GM12865 (cell line): ENCODE data around the gene ZNF217.
"Not testable (repeated sequence)": the region's sequence is repeated elsewhere in the genome, so short reads cannot be mapped to it uniquely, and the experiment has no call there.

ENCODE experiments used
- DNase-seq: peaks from one replicate; pipeline ENCODE4 v3.0.0; 2010; ENCODE audit warnings: low read depth
- H3K4me3 ChIP-seq: 2 replicates; pipeline ENCODE4 v1.5.1; 2011; ENCODE audit warnings: mild to moderate bottlenecking, low read depth, low read length, control low read depth
- CTCF ChIP-seq: IDR thresholded peaks from 2 replicates; pipeline ENCODE4 v1.5.1; 2011; ENCODE audit warnings: low read length, control low read depth, low read depth, inconsistent platforms; ENCODE audit not compliant: insufficient read depth; ENCODE audit errors: missing control alignments

ZNF217 gene

DNA sequence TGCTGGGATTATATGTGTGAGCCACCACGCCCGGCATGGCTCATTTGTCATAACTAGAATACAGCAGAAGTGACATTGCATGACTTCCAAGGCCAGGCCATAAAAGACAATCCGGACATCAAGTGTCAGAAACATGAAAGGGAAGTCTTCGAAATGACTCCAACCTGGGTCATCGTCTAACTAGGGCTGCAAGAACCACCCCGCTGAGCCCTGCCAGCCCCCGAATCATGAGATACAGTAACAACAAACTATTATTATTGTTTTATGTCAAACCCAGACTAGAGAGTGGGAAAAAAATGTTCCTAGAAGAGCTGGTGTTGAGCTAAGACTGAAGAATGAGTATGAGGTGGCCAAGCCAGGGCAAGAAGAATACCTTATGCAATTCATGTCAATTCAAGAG, 59.6 kb downstream of the ZNF217 start:
- no peak overlapping the region for H3K4me3 ChIP-seq
- no peak for TF ChIP-seq CTCF
- no peak for DNase-seq

DNA sequence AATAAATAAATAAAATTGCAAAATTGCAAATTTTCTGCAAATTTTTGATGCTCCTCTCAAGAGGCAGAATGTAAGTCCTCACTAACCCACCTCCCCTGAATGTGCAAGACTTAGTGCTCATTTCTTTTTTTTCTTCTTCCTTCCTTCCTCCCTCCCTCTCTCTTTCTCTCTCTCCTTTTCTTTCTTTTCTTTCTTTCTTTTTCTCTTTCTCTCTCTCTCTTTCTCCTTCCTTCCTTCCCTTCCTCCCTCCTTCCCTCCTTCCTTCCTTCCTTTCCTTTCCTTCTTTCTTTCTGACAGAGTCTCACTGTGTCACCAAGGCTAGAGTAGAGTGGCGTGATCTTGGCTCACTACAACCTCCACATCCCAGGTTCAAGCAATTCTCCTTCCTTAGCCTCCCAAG, 60.1 kb downstream of the ZNF217 start:
- no peak overlapping the region for H3K4me3 ChIP-seq
- no peak for TF ChIP-seq CTCF
- no peak for DNase-seq

- not testable (repeated sequence) for H3K4me3 ChIP-seq, DNase-seq
Measured at GRCh38 chr20:53532654-53533312, 60.9 kb downstream of the ZNF217 start.

DNA sequence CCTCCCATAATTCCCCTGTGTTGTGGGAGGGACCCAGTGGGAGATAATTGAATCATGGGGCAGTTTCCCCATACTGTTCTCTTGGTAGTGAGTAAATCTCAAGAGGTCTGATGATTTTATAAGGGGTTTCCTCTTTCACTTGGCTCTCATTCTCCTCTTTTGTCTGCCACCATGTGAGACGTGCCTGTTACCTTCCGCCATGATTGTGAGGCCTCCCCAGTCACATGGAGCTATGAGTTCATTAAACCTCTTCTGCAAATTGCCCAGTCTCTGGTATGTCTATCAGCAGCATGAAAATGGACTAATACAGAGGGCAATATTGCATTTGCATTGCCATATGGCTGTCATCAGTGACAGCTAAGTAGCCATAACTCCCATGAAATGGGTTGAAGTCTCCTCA, 63.2 kb downstream of the ZNF217 start:
- no peak overlapping the region for H3K4me3 ChIP-seq
- TF ChIP-seq CTCF: no peak
- no peak for DNase-seq

- TF ChIP-seq CTCF: no peak
- H3K4me3 ChIP-seq: no peak overlapping the region
- DNase-seq: no peak
Measured at GRCh38 chr20:53529658-53530057, 64.0 kb downstream of the ZNF217 start.

DNA sequence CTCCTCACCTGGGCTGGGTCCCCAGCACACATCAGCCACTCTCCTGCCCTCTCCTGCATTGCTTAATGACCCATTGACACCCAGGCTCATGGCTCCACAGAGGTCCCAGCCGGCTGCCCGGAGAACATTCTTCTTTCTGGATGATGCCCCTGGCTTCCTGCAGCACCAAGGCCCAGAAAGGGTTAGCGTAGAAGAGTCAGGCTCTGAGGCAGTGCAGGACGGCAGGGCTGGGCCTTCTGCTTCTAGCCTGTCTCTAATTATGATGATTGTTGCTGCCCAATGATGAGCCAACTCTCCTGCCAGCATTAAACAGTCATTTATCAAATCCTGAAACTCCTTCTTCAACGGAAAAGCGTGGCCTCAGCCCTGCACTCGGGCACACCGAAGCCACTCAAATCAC, 66.4 kb downstream of the ZNF217 start:
- TF ChIP-seq CTCF: no peak
- DNase-seq: no peak
- H3K4me3 ChIP-seq: no peak overlapping the region

GRCh38 chr20:53524589-53525312, 68.9 kb downstream of the ZNF217 start:
- TF ChIP-seq CTCF: no peak
- no peak overlapping the region for H3K4me3 ChIP-seq
- no peak for DNase-seq

DNA sequence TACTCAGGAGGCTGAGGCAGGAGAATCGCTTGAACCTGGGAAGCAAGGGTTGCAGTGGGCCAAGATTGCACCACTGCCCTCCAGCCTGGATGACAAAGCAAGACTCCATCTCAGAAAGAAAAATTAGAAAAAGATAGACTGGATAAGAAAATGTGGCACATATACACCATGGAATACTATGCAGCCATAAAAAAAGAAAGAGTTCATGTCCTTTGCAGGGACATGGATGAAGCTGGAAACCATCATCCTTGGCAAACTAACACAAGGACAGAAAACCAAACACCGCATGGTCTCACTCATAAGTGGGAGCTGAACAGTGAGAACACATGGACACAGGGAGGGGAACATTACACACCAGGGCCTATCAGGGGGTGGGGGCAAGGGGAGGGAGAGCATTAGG, 70.0 kb downstream of the ZNF217 start:
- not testable (repeated sequence) for DNase-seq, H3K4me3 ChIP-seq
